ENCODE data around the gene TCEA2. TPM values are rescaled to one million over a fixed set of nuclear protein-coding genes. Genes with fewer than 3 reads are reported as not detected.

The TCEA2 gene
- total and polyA plus RNA-seq, 2 of the 13 experiments (the other 11 are each of a cell fraction or from before 2014, with no cell fraction given) = 28.1 to 33.7 TPM

- TF ChIP-seq ZGPAT (CRISPR knock-in tag; IDR thresholded peaks at IDR 0.05) (no peak; the same call in 1 of the 2 replicates), NFAT5 (CRISPR knock-in tag; IDR thresholded peaks at IDR 0.05) (peak; percentile 66), GABPA (IDR thresholded peaks at IDR 0.05; ENCODE audit: low read depth, low read length) (no peak), GABPA (CRISPR knock-in tag; IDR thresholded peaks at IDR 0.05; ENCODE audit: low read depth) (0 out of 2 replicates have a peak, but pooled peaks have one; percentile 6), PRDM10 (CRISPR knock-in tag; IDR thresholded peaks at IDR 0.05; ENCODE audit: low read depth) (peak; percentile 63), HINFP (CRISPR knock-in tag; IDR thresholded peaks at IDR 0.05; ENCODE audit: low read depth) (peak; percentile 60; the same call in 1 of the 2 replicates), ZNF770 (CRISPR knock-in tag; IDR thresholded peaks at IDR 0.05) (no peak), GLI4 (CRISPR knock-in tag; IDR thresholded peaks at IDR 0.05; ENCODE audit: borderline replicate concordance) (no peak), YEATS2 (CRISPR knock-in tag; IDR thresholded peaks at IDR 0.05; ENCODE audit: borderline replicate concordance) (no peak), NFYB (CRISPR knock-in tag; IDR thresholded peaks at IDR 0.05) (peak; percentile 18), MIER2 (CRISPR knock-in tag; IDR thresholded peaks at IDR 0.05) (no peak), ZNF20 (CRISPR knock-in tag; IDR thresholded peaks at IDR 0.05) (no peak)
These were observed 21.8 kb upstream of the TCEA2 start (continued) for GRCh38 chr20:64041040-64041780.
